HG02571 (cell line): ENCODE measurements around the gene AP3B1.

Experiments
- ATAC-seq: cut with Tn5 transposase; IDR thresholded peaks from one replicate; pipeline ENCODE4 v1.9.1; 2021; ENCODE audit warnings: mild to moderate bottlenecking, moderate library complexity; ENCODE audit not compliant: unreplicated experiment

AP3B1 gene

GRCh38 chr5:78162253-78162862 lies 132.1 kb downstream of the AP3B1 start:
- no peak for ATAC-seq

DNA sequence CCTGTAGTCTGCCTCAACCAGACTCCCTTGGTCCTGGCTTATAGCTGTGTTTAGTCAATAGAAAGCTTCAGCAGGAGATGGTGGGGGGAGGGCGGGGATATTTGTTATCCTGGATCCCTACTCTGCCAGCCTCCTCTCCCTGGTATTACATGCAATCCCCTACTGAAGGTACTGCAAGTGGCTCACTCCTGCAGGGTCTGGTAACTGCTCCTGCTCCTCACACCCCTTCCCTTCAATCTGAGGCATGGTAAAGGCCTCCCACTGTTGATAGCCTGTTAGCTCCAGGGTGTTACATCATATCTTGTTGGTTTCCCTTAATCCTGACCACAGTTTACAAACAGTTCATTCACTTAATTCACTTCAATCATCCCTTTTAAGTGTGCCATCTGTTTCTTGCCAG lies 137.5 kb downstream of the AP3B1 start:
- ATAC-seq: no peak

DNA sequence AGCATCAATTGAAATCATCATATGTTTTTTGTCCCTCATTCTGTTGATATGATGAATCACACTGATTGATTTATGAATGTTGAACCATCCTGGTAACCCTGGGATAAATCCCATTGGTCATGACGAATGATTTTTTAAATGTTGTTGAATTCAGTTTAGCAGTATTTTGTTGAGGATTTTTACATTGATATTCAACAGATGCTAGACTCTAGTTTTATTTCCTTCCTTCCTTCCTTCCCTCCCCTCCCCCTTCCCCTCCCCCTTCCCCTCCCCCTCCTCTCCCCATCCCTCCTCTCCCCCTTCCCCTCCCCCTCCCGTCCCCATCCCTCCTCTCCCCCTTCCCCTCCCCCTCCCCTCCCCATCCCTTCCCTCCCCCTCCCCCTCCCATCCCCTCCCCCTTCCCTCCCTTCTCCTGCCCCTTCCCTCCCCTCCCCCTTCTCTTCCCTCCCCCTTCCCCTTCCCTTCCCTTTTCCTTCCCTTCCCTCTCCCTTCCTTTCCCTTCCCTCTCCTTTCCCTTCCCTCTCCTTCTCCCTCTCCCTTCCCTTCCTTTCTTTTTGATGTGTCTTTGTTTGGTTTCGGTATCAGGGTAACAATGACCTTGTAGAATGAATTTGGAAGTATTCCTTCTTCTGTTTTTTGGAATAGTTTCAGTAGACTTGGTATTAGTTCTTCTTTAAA lies 142.8 kb downstream of the AP3B1 start:
- no peak for ATAC-seq

DNA sequence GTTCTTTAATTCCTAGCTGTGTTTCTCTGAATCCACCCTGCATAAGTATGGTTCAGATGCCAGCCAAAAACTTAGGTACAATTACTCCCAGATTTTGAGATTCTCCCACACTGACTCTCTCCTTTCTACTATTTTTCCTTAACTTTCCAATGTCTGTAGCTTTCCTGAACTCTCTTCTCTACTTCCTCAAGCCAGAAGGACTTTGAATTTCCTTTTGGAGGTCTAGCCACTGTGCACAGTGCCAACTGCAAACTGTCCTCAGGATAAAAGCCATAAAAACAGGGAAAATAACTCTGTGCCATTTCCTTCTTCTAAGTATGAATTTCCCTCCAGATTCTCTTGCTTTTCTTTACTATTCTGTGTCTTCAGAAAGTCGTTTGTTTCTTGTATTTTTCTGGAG lies 157.2 kb downstream of the AP3B1 start:
- ATAC-seq: no peak

DNA sequence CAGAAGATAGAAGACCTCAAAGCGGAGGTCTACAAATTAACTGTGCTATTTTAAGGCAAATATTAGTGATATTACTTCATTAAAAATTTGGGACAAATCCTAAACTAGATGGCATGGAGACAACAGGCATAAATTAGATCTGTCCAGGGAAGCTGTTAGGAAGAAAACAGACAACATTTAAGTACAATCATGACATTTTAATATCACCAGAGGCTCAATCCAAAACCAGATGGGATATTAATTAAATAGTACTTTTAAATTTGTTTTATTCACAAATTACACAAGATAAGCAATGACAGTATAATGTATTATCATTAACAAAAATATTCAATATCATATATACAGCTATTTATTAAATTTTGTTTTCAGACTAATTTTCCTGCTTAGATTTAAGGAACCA lies 161.1 kb downstream of the AP3B1 start:
- ATAC-seq: no peak

DNA sequence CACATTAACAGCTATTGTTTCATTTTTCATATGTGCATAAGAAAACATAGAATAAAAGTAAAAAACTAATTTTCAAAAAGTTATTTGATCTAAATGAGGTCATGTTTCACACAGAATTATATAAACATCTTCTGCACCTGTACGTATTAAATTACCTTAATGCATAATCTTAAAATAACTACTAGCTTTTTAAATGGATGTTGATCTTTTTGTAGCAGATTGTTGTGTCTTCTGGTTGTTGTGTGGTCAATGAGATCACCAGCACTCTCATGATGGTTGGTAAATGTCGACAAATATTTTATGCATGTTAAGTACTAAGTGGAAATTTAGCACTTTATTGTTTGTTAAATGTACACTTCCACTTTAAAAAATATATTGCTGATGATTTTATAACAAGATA lies 162.0 kb downstream of the AP3B1 start:
- ATAC-seq: no peak

DNA sequence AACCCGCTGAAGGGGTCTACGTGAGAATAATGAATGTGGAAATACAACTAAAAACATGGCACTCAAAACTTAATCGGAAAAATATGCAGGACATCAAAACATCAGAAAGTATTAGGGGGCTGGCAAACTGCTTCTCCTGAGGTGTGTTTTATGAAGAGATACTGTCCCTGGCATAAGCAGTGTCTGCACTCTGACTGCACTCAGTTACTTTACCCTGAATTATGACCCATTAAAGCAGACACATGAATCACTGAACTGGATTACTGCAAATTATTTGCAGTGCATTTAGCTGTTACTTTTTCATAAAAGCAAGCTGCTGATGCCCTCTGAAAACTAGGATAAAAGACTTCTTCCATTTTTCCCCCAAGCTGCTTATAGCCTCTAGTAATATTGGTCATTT lies 164.9 kb downstream of the AP3B1 start:
- ATAC-seq: no peak

DNA sequence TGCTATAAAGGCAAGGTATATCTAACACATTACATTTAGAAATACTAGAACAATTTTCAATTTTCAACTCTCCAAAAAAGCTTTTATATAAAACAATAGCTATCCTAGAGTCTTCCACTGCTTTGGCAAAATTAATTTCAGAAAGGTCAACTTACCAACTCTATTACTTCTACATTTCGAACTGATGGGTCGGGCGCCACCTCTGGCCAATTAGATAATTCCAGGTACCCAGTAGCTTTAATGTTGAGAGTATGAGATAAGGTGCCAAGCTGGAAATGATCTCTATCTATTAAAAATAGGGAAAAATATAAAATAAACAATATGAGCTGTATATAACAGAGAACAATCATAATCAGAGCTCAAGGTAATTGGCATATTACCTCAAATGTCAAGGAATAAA lies 166.6 kb downstream of the AP3B1 start:
- ATAC-seq: no peak

- ATAC-seq: no peak
Measured at GRCh38 chr5:78126536-78126935, 168.0 kb downstream of the AP3B1 start.

GRCh38 chr5:78116167-78116566 lies 178.3 kb downstream of the AP3B1 start:
- no peak for ATAC-seq

- no peak for ATAC-seq
Measured at GRCh38 chr5:78113689-78114264, 180.7 kb downstream of the AP3B1 start.

DNA sequence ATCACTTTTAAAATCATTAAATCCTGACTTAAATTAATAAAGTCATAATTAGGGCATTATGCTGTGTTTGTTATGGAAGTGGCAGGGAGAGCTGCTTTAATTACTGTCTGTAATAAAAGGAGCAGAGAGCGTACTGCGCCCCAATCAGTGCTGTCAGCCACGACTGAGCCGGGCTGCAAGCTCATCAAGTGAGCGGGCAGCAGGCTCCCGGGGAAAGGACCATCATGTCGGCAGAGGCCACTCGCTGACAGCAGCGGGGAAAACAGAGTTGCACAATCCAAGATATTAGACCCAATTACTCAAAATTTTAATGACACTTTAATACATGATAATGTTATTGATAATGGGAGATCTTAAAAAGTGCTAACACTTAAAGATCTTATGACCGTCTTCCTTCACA lies 181.6 kb downstream of the AP3B1 start:
- no peak for ATAC-seq

DNA sequence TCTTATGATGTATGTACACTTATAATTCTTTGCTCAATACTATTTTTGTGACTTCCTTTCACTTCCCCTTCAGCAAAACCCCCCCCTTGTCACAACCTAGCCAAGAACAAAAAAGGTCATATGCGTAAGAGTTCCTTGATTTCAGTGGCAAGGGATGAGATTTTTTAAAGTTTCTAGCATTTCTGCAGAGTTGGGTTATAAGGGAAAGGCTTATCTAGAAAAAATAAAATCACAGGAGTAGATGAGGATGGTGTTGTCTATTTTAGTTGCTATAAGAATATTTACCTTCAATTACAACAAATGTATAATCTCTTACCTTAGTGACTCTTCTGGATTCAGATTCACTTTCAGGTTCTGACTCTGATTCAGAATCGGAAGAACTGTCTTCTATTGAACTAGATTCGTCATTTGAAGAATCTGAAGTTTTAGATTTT lies 184.6 kb downstream of the AP3B1 start:
- ATAC-seq: peak; percentile 65

GRCh38 chr5:78108564-78108963 lies 185.9 kb downstream of the AP3B1 start:
- no peak for ATAC-seq

- ATAC-seq: no peak
Measured at GRCh38 chr5:78103232-78103918, 191.1 kb downstream of the AP3B1 start.

- ATAC-seq: no peak
Measured at GRCh38 chr5:78102500-78102899, 192.0 kb downstream of the AP3B1 start.

DNA sequence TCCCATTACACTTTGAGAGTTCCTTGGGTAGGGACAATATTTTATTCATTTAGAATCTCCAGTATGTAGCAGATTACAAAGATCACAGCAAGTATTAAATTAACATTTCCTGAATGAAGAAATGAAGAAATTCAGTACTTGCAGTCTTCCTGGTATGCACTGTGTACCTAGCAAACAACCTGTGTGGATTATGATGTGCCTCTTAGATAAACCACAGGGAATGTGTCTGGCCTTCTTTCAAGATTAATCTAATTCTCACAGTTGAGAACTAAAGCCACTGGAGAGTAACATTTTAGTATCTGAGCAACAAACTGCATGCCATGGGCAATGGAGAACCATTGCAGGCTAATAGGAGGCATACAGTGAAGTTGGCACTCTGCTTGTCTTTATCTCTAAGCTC lies 199.4 kb downstream of the AP3B1 start:
- no peak for ATAC-seq

DNA sequence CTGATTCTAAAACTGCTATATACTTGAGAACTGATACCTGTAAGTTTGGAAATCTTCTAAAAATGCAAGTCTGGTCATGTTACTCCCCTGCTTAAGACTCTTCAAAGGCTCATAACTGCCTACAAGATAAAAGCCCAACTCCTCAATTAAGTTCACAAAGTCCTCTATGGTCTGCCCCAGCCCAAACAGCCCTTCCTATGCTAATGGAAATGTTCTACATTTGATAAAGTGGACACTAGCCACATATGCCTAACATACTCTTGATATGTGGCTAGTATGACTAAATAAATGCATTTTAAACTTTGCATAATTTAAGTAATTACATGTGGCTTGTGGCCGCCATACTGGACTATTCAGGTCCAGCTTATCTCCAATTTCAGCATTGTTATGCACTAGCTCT lies 204.5 kb downstream of the AP3B1 start:
- ATAC-seq: no peak

- ATAC-seq: no peak
Measured at GRCh38 chr5:78078858-78079257, 215.6 kb downstream of the AP3B1 start.

GRCh38 chr5:78077369-78078068 lies 217.0 kb downstream of the AP3B1 start:
- ATAC-seq: no peak

DNA sequence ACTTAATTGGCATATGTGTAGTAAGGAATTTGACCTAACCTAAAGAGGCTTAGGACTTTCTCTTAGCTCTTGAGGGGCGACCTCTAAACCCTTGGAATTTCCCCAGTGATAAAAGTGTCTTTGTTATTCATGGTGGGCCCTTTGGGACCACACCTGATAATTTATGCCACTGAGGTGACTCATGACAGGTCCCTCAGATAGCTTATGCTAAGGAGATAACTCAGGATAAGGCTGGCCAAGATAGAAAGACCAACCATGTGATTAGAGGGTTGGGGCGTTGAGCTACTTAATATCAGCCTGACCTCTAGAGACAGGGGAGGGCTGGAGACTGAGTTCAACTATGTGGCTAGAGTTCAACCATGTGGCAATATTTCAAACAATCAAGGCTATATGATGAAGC lies 218.1 kb downstream of the AP3B1 start:
- ATAC-seq: no peak
